Endothelial cell (in vitro differentiated cells): ENCODE results near the gene ZFAND4. TPM values are rescaled to one million over a fixed set of nuclear protein-coding genes. Genes with fewer than 3 reads are reported as not detected.

Experiments used
- DNase-seq: peaks from one replicate; pipeline ENCODE4 v3.0.0; 2021; ENCODE audit warnings: low spot score
- H3K27ac Mint-ChIP-seq: one replicate; pipeline ENCODE4 v1.8.0; 2021; ENCODE audit warnings: mixed read lengths, inconsistent platforms; ENCODE audit not compliant: unreplicated experiment
- H3K27me3 Mint-ChIP-seq: one replicate; pipeline ENCODE4 v1.8.0; 2021; ENCODE audit warnings: mild to moderate bottlenecking, moderate library complexity, mixed read lengths, inconsistent platforms; ENCODE audit not compliant: unreplicated experiment
- H3K36me3 Mint-ChIP-seq: one replicate; pipeline ENCODE4 v1.8.0; 2021; ENCODE audit warnings: mild to moderate bottlenecking, low read depth, mixed read lengths, inconsistent platforms; ENCODE audit not compliant: unreplicated experiment
- H3K4me1 Mint-ChIP-seq: one replicate; pipeline ENCODE4 v1.8.0; 2021; ENCODE audit warnings: mild to moderate bottlenecking, mixed read lengths, inconsistent platforms; ENCODE audit not compliant: unreplicated experiment
- H3K4me3 Mint-ChIP-seq: one replicate; pipeline ENCODE4 v1.8.0; 2021; ENCODE audit warnings: mild to moderate bottlenecking, mixed read lengths, inconsistent platforms; ENCODE audit not compliant: unreplicated experiment
- H3K9me3 Mint-ChIP-seq: one replicate; pipeline ENCODE4 v1.8.0; 2021; ENCODE audit warnings: mixed read lengths, inconsistent platforms; ENCODE audit not compliant: unreplicated experiment
- CTCF ChIP-seq: fragments of 200-600 bp; sonication (generic); IDR thresholded peaks from one replicate; pipeline ENCODE4 v1.5.0; 2021; ENCODE audit warnings: antibody characterized with exemption; ENCODE audit not compliant: unreplicated experiment
- total RNA-seq: library from RNA; stranded (reverse); fragmentation: NEBNext Ultra II Directional; extraction: Animal tissue kit (Norgen Biotek cat#: 25700); gene quantifications from one replicate; pipeline ENCODE4 v1.2.1, GENCODE V29; 2021; ENCODE audit not compliant: unreplicated experiment

Gene ZFAND4
- total RNA-seq, 1 donor from 2014 or later, result 11.9 TPM

GRCh38 chr10:45625879-45626278 is 46.7 kb downstream of the ZFAND4 start:
- no peaks in the 10 kb centered on the region for H3K27me3 Mint-ChIP-seq
- H3K4me3 Mint-ChIP-seq, result no peak overlapping the region
- no peaks in the 10 kb centered on the region for H3K4me1 Mint-ChIP-seq
- no peak for DNase-seq
- H3K36me3 Mint-ChIP-seq, result no peaks in the 10 kb centered on the region
- H3K27ac Mint-ChIP-seq, result no peak overlapping the region
- no peak for TF ChIP-seq CTCF
- H3K9me3 Mint-ChIP-seq, result no peaks in the 10 kb centered on the region

GRCh38 chr10:45624724-45625123 is 47.8 kb downstream of the ZFAND4 start:
- Mint-ChIP-seq H3K4me3 (no peak overlapping the region), H3K4me1 (no peaks in the 10 kb centered on the region), H3K27me3 (no peaks in the 10 kb centered on the region), H3K9me3 (no peaks in the 10 kb centered on the region), H3K27ac (no peak overlapping the region), H3K36me3 (no peaks in the 10 kb centered on the region)
- DNase-seq, result no peak
- no peak for TF ChIP-seq CTCF

GRCh38 chr10:45614869-45615268 is 57.7 kb downstream of the ZFAND4 start:
- peaks cover 10% of the 10 kb centered on the region for H3K36me3 Mint-ChIP-seq
- no peaks in the 10 kb centered on the region for H3K4me1 Mint-ChIP-seq
- no peak for TF ChIP-seq CTCF
- no peaks in the 10 kb centered on the region for H3K27me3 Mint-ChIP-seq
- H3K9me3 Mint-ChIP-seq, result no peaks in the 10 kb centered on the region
- DNase-seq, result no peak
- H3K27ac Mint-ChIP-seq, result no peak overlapping the region
- H3K4me3 Mint-ChIP-seq, result no peak overlapping the region

- Mint-ChIP-seq H3K36me3 (peaks cover 10% of the 10 kb centered on the region), H3K27ac (no peak overlapping the region), H3K9me3 (no peaks in the 10 kb centered on the region), H3K27me3 (no peaks in the 10 kb centered on the region), H3K4me1 (peaks cover 9% of the 10 kb centered on the region), H3K4me3 (no peak overlapping the region)
- no peak for DNase-seq
- no peak for TF ChIP-seq CTCF
These were observed 59.8 kb downstream of the ZFAND4 start for GRCh38 chr10:45612741-45613140.

- DNase-seq, result no peak
- H3K9me3 Mint-ChIP-seq, result no peaks in the 10 kb centered on the region
- no peak overlapping the region for H3K27ac Mint-ChIP-seq
- TF ChIP-seq CTCF, result no peak
- H3K4me1 Mint-ChIP-seq, result peaks cover 9% of the 10 kb centered on the region
- no peaks in the 10 kb centered on the region for H3K27me3 Mint-ChIP-seq
- no peak overlapping the region for H3K4me3 Mint-ChIP-seq
- peaks cover 10% of the 10 kb centered on the region for H3K36me3 Mint-ChIP-seq
These were observed 64.5 kb downstream of the ZFAND4 start for GRCh38 chr10:45608052-45608451.
